Mucosa of rectum (tissue), 2 donors: ENCODE measurements around the gene MYL2.

Source experiments
- H3K27ac ChIP-seq, 2 donors: one replicate each; pipeline ENCODE4 v1.7.0; 2013; ENCODE audit warnings: inconsistent platforms in 2 of 2, low read depth in 2 of 2, low read length in 2 of 2
- H3K27me3 ChIP-seq, 2 donors: one replicate each; pipeline ENCODE4 v1.7.0; 2013; ENCODE audit warnings: low read length in 2 of 2; ENCODE audit not compliant: control insufficient read depth in 2 of 2, insufficient read depth in 2 of 2
- H3K36me3 ChIP-seq, 2 donors: one replicate each; pipeline ENCODE4 v1.7.0; 2013; ENCODE audit warnings: low read length in 2 of 2; ENCODE audit not compliant: control insufficient read depth in 2 of 2, insufficient read depth in 2 of 2
- H3K4me1 ChIP-seq, 2 donors: one replicate each; pipeline ENCODE4 v1.7.0; 2013; ENCODE audit warnings: low read length in 2 of 2, mild to moderate bottlenecking in 1 of 2; ENCODE audit not compliant: control insufficient read depth in 2 of 2, insufficient read depth in 2 of 2
- H3K4me3 ChIP-seq, 2 donors: one replicate each; pipeline ENCODE4 v1.7.0; 2013; ENCODE audit warnings: low read length in 2 of 2
- H3K9ac ChIP-seq, 2 donors: one replicate each; pipeline ENCODE4 v1.7.0; 2013; ENCODE audit warnings: low read length in 2 of 2, low read depth in 1 of 2, mild to moderate bottlenecking in 1 of 2
- H3K9me3 ChIP-seq, 2 donors: one replicate each; pipeline ENCODE4 v1.7.0; 2013; ENCODE audit warnings: low read length in 2 of 2; ENCODE audit not compliant: control insufficient read depth in 2 of 2
- donor health status: healthy.
- donor health status: Normal muscosa, but diverticular disease.

MYL2 gene

DNA sequence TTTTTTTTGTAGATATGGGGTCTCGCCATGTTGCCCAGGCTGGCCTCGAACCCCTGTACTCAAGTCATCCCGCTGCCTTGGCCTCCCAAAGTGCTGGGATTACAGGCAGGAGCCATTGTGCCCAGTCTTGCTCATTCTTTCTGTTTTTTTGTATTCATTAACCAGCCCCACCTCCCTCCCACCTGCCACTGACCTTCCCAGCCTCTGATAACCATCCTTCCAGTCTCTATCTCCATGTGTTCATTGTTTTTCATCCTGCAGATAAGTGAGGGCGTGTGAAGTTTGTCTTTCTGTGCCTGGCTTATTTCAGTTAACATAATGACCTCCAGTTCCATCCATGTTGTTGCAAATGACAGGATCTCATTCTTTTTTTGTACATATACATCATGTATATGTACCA is 19.0 kb downstream of the MYL2 start:
- Histone ChIP-seq H3K4me3 (no peak overlapping the region), H3K4me1 (no peaks in the 10 kb centered on the region), H3K9me3 (no peaks in the 10 kb centered on the region), H3K27me3 (no peaks in the 10 kb centered on the region), H3K27ac (no peak overlapping the region), H3K36me3 (no peaks in the 10 kb centered on the region), H3K9ac (no peak overlapping the region)

DNA sequence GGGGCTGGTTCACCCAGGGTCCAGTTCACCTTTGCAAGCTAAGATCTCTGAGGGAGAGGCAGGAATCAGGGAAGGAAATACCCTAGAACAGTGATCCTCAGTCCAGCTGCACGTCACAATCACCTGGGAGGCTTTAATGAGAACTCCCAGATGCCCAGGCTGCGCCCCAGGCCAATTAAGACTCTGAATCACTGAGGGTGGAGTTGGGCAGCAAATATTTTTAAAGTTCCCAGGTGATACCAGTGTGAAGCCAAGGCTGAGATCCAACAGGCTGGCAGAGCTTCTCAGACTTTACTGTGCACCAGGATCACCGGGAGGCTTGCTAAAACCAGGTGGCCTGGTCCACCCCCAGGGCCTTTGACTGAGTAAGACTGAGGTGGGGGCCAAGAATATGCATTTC is 23.8 kb downstream of the MYL2 start:
- Histone ChIP-seq H3K9ac (no peak overlapping the region), H3K27me3 (peaks cover 0 to 10% of the 10 kb centered on the region in 2 donors), H3K27ac (no peak overlapping the region), H3K9me3 (no peaks in the 10 kb centered on the region), H3K4me3 (no peak overlapping the region), H3K4me1 (peaks cover 0 to 2% of the 10 kb centered on the region in 2 donors), H3K36me3 (no peaks in the 10 kb centered on the region)

DNA sequence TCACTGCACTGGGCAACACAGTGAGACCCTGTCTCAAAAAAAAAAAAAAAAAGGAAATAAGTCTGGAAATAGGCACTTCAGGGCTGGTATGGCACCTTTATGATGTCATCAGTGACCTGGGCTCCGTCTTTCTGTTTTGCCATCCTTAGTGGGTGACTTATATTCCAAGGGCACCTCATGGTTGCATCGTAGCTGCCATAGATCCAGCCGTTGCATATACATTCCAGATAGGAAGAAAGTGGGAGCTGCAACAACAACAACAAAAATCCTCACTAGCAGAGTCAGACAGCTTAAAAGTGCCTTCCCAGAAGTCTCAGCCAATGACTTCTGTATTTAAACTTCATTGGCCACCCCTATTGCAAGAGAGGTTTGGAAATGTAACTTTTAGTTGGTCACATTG is 26.4 kb downstream of the MYL2 start:
- Histone ChIP-seq H3K9me3 (no peaks in the 10 kb centered on the region), H3K9ac (no peak overlapping the region), H3K27me3 (peaks cover 0 to 10% of the 10 kb centered on the region in 2 donors), H3K27ac (no peak overlapping the region), H3K4me3 (no peak overlapping the region), H3K4me1 (peaks cover 0 to 2% of the 10 kb centered on the region in 2 donors), H3K36me3 (no peaks in the 10 kb centered on the region)

DNA sequence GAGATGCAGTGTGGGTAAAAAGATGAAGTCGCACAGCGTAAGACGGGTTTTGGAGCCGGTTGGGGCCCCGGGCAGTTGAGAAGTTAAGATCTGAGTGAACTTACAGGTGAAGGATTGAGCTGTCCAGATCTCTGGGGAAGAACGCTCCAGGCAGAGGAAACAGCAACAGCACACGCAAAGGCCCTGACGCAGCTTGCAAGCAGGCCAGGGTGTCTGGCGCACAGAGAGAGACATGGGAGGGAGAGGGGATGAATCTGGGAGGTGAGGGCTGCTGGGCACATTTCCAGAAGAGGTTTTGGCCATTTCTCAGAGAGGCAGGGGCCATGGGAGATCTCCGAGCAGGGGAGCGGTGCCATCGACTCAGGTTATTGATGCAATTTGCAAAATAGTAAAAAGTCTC is 31.0 kb downstream of the MYL2 start:
- H3K4me3 ChIP-seq, result no peak overlapping the region
- H3K9me3 ChIP-seq, result no peaks in the 10 kb centered on the region
- H3K36me3 ChIP-seq, result no peaks in the 10 kb centered on the region
- no peak overlapping the region for H3K9ac ChIP-seq
- no peak overlapping the region for H3K27ac ChIP-seq
- peaks cover 0 to 5% of the 10 kb centered on the region in 2 donors for H3K27me3 ChIP-seq
- no peaks in the 10 kb centered on the region for H3K4me1 ChIP-seq

DNA sequence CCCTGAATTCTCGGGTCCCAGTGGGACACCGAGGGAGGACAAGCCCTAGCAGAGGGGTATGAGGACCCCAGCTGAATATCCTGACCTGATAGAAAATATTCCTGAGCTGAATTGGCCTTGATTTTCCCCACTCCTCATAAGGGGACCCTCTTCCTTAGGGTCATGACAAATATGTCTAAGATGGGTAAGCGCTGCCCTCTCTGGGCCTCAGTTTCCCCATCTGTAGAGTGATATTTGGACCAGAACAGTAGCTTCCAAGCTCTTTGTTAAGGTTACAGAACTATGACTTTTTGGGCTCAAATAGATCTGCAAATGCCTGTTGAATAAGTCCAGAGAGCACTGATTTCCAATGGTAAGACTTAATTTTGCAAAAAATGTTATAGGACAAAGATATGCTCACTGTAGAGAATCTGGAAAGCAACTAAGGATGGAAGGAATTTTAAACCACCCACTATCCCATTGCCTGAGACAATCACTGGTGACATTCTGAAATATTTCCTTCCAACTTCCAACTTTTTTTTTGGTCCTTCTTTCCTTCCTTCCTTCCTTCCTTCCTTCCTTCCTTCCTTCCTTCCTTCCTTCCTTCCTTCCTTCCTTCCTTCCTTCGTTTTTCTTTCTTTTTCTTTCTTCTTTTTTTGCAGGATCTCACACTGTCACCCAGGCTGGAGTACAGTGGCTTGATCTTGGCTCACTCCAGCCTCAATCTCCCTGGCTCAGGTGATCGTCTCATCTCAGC is 32.0 kb downstream of the MYL2 start:
- Histone ChIP-seq H3K9me3 (no peaks in the 10 kb centered on the region), H3K4me1 (no peaks in the 10 kb centered on the region), H3K9ac (no peak overlapping the region), H3K4me3 (no peak overlapping the region), H3K27ac (no peak overlapping the region), H3K27me3 (no peaks in the 10 kb centered on the region), H3K36me3 (no peaks in the 10 kb centered on the region)

DNA sequence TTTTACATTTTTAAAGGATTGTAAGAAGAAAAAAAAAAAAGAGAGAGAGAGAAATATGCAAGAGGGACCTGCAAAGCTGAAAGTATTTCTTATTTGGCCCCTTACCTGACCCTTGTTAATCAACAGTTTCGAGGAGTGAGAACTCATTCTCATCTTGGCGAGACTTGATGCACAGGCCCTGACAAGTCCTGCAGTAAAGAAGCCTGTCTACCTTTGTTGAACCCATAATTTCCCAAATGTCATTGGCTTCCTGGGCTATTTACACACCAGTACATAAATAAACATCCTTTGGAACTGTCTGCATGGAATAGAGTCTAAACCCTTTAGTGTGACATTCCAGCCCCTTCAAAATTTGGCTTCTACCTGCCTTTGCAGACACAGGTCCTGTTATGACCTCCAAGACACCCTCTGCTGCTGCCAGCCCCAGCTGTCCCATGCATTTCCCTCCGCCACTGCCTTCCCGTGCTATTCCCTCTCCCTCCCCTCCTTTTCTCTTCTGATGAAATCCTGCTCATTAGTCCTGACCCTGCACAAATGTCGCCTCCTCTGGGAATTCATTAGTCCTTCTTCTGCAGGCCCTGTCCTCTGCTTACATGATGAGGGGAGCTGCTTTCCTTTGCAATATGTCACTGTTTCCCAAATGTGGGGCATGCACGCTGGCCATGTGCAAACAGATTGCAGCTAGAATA is 35.1 kb downstream of the MYL2 start:
- Histone ChIP-seq H3K9me3 (no peaks in the 10 kb centered on the region), H3K4me1 (no peaks in the 10 kb centered on the region), H3K27me3 (no peaks in the 10 kb centered on the region), H3K27ac (no peak overlapping the region), H3K4me3 (no peak overlapping the region), H3K36me3 (no peaks in the 10 kb centered on the region), H3K9ac (no peak overlapping the region)

DNA sequence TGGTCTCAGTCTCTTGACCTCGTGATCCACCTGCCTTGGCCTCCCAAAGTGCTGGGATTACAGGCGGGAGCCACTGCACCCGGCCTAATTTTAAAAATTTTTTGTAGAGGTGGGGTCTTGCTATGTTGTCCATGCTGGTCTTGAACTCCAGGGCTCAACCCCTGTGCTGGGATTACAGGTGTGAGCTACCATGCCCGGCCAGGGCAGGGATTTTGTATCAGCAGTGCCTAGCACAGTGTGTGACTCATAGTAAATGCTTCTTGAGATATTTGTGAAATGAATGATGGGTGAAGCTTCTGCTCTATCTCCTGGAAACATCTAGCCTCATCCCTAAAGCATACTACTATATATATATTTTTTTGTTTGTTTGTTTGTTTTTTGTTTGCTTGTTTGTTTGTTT is 37.1 kb downstream of the MYL2 start:
- H3K9ac ChIP-seq, result no peak overlapping the region
- no peak overlapping the region for H3K27ac ChIP-seq
- H3K4me3 ChIP-seq, result no peak overlapping the region
- no peaks in the 10 kb centered on the region for H3K27me3 ChIP-seq
- H3K9me3 ChIP-seq, result no peaks in the 10 kb centered on the region
- no peaks in the 10 kb centered on the region for H3K36me3 ChIP-seq
- no peaks in the 10 kb centered on the region for H3K4me1 ChIP-seq

DNA sequence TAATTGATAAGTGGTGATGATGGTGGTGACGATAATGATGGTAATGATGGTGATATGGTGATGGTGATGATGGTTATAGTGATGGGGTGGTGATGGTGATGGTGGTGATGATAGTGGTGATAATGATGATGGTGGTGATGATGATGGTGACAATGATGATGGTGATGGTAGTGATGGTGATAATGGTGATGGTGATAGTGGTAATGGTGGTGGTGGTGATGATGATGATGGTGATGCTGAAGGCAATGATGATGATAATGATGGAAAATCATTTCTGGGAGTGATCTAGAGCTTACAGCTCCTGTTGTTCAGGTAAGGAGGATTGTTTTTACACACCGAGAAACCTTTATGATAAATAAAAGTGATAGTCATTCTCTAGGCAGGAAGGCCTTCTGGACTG is 39.7 kb downstream of the MYL2 start:
- Histone ChIP-seq H3K27me3 (no peaks in the 10 kb centered on the region), H3K27ac (no peak overlapping the region), H3K9me3 (no peaks in the 10 kb centered on the region), H3K4me1 (no peaks in the 10 kb centered on the region), H3K4me3 (no peak overlapping the region), H3K36me3 (no peaks in the 10 kb centered on the region), H3K9ac (no peak overlapping the region)

DNA sequence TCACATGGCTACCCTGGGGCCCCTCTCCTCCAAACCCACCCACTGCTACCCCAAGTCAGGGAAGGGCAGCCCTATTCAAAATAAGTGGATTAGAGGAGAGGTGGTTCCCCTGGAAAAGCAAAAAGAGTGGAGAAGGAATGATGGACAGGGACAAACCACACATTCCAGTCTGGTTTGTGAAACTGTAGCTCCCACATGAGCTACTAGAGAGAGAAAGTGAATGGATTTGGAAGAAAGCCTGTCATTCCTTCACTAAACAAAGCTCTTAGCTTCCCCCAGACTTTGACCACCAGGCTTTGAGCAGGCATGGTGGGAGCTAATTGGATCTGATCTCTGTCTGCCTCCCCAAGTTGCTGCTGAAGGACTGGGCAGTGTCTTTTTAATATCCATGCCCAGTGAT is 45.6 kb downstream of the MYL2 start:
- no peak overlapping the region for H3K4me3 ChIP-seq
- no peaks in the 10 kb centered on the region for H3K36me3 ChIP-seq
- H3K4me1 ChIP-seq, result no peaks in the 10 kb centered on the region
- H3K9ac ChIP-seq, result no peak overlapping the region
- no peaks in the 10 kb centered on the region for H3K27me3 ChIP-seq
- H3K9me3 ChIP-seq, result no peaks in the 10 kb centered on the region
- no peak overlapping the region for H3K27ac ChIP-seq

DNA sequence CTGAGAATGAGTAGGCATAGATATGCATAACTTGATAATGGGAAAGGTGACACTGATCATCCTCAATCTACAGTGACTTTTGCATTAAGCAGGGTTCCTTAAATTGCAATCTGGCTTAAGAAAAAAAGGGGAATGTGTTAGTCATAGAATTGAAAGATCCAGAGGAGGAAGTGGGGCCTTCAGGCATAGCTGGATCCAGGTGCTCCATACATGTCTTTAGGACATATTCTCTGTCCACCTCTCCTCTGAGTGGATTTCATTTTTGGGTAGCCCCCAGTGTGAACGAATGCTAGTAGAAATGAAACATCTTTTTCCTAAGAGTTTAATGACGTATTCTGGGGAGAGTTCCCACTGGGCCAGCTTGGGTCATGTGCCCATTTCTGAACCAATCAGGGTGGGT is 46.0 kb downstream of the MYL2 start:
- Histone ChIP-seq H3K27ac (no peak overlapping the region), H3K4me1 (no peaks in the 10 kb centered on the region), H3K9me3 (no peaks in the 10 kb centered on the region), H3K27me3 (no peaks in the 10 kb centered on the region), H3K36me3 (no peaks in the 10 kb centered on the region), H3K9ac (no peak overlapping the region), H3K4me3 (no peak overlapping the region)
